Activated CD8-positive, alpha-beta T cell treated with anti-CD3 and anti-CD28 coated beads for 36 hours (primary cell): Measurements from ENCODE around the gene CACNA2D2. TPM values are rescaled to one million over a fixed set of nuclear protein-coding genes. Genes with fewer than 3 reads are reported as not detected.

ENCODE experiments used
- ATAC-seq: fragments of 200-7000 bp; cut with Tn5 transposase; one replicate; pipeline ENCODE4 v1.10.0; 2021; ENCODE audit warnings: mild to moderate bottlenecking, moderate library complexity
- CTCF ChIA-PET: fragments of 350-600 bp; sonication (Branson Sonifier 250); formaldehyde crosslinking; loops from one replicate; lab custom pipeline; 2021; ENCODE audit warnings: antibody characterized with exemption; lab: Charles Lee
- POLR2A ChIA-PET: fragments of 350-600 bp; sonication (Branson Sonifier 250); formaldehyde crosslinking; loops from one replicate; lab custom pipeline; 2021; ENCODE audit warnings: antibody characterized with exemption; lab: Charles Lee
- DNase-seq: peaks from one replicate; pipeline ENCODE4 v3.0.0-alpha.2; 2020
- H3K27ac Mint-ChIP-seq: one replicate; pipeline ENCODE4 v1.8.0; 2021; ENCODE audit warnings: mild to moderate bottlenecking, mixed read lengths
- H3K27me3 Mint-ChIP-seq: one replicate; pipeline ENCODE4 v1.8.0; 2021; ENCODE audit warnings: mixed read lengths
- H3K36me3 Mint-ChIP-seq: one replicate; pipeline ENCODE4 v1.8.0; 2021; ENCODE audit warnings: low read depth, mixed read lengths
- H3K4me1 Mint-ChIP-seq: one replicate; pipeline ENCODE4 v1.8.0; 2021; ENCODE audit warnings: low read depth, mixed read lengths
- H3K4me3 Mint-ChIP-seq: one replicate; pipeline ENCODE4 v1.8.0; 2021; ENCODE audit warnings: mild to moderate bottlenecking, moderate library complexity, mixed read lengths
- H3K9me3 Mint-ChIP-seq: one replicate; pipeline ENCODE4 v1.8.0; 2021; ENCODE audit warnings: mixed read lengths
- CTCF ChIP-seq: fragments of 200-600 bp; IDR thresholded peaks from one replicate; pipeline ENCODE4 v1.8.0; 2022; ENCODE audit warnings: antibody characterized with exemption, mild to moderate bottlenecking
- intact Hi-C: fragments of 100-400 bp; cut with micrococcal nuclease; formaldehyde crosslinking; loops from one replicate; pipeline ENCODE4 v1.10.0; 2022
- total RNA-seq, 2 experiments: library from RNA; stranded (reverse); gene quantifications; one replicate each; pipeline ENCODE4 v1.2.3, GENCODE V29; 2021

CACNA2D2 gene
- total RNA-seq, 2 experiments from 2014 or later = 1.6 to 2.1 TPM

GRCh38 chr3:50464569-50464968 is 38.9 kb downstream of the CACNA2D2 start:
- no peaks in the 10 kb centered on the region for H3K36me3 Mint-ChIP-seq
- POLR2A ChIA-PET = no interaction called here
- no peaks in the 10 kb centered on the region for H3K9me3 Mint-ChIP-seq
- ATAC-seq = no peak
- H3K27ac Mint-ChIP-seq = no peak overlapping the region
- TF ChIP-seq CTCF = no peak
- CTCF ChIA-PET = no interaction called here
- intact Hi-C loops = no loop called here
- no peaks in the 10 kb centered on the region for H3K4me1 Mint-ChIP-seq
- no peak for DNase-seq
- H3K27me3 Mint-ChIP-seq = no peaks in the 10 kb centered on the region
- H3K4me3 Mint-ChIP-seq = no peak overlapping the region

DNA sequence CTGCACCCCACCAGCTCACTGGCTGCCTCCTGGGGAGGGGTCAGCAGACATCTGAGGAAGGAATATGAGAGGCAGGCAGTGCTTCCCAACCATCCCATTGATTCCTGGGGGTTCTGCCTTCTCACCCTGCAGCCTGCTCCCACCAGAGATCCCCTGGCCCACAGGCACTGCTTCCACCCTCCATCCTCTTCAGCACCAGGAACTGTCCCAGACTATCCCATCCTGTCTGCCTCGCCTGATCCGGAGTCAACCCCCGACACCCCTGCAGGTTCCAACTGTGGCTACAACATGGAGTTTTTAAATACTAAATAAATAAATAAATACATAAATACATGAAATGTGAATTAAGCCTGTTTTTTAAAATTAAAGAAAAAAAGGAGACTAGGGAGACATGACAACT is 43.6 kb downstream of the CACNA2D2 start:
- CTCF ChIA-PET = no interaction called here
- DNase-seq (no peak), ATAC-seq (no peak)
- H3K9me3 Mint-ChIP-seq = no peaks in the 10 kb centered on the region
- no peak for TF ChIP-seq CTCF
- no peak overlapping the region for H3K4me3 Mint-ChIP-seq
- H3K4me1 Mint-ChIP-seq = no peaks in the 10 kb centered on the region
- POLR2A ChIA-PET = interaction anchor here (1.4 kb wide), 1 partner anchor 14 kb away, joined by 3 read pairs; no protein-coding TSS in a partner anchor
- H3K36me3 Mint-ChIP-seq = no peaks in the 10 kb centered on the region
- intact Hi-C loops = no loop called here
- H3K27ac Mint-ChIP-seq = no peak overlapping the region
- no peaks in the 10 kb centered on the region for H3K27me3 Mint-ChIP-seq

DNA sequence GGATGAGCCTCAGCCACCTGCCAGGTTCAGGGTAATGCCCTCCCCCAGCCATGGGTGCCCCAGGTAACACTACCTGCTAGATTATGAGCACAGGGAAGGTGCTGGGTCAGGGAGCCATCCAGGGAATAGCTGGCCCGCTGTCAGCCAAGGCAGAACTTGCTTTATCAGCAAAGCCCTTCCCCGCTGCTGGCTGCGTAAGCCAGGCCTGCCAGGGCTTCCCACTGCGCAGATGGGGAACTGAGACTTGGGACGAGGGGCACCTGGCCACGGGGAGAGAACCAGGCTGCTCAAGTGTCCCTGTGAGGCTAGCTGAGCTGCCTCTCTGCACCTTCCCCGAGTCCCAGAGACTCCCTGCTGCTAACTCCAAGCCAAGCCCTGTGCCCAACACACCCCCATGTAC is 45.4 kb downstream of the CACNA2D2 start:
- intact Hi-C loops = no loop called here
- Mint-ChIP-seq H3K36me3 (no peaks in the 10 kb centered on the region), H3K4me3 (no peak overlapping the region), H3K9me3 (no peaks in the 10 kb centered on the region), H3K27ac (no peak overlapping the region), H3K4me1 (no peaks in the 10 kb centered on the region), H3K27me3 (no peaks in the 10 kb centered on the region)
- no peak for ATAC-seq
- CTCF ChIA-PET = no interaction called here
- DNase-seq = no peak
- POLR2A ChIA-PET = no interaction called here
- TF ChIP-seq CTCF = no peak

DNA sequence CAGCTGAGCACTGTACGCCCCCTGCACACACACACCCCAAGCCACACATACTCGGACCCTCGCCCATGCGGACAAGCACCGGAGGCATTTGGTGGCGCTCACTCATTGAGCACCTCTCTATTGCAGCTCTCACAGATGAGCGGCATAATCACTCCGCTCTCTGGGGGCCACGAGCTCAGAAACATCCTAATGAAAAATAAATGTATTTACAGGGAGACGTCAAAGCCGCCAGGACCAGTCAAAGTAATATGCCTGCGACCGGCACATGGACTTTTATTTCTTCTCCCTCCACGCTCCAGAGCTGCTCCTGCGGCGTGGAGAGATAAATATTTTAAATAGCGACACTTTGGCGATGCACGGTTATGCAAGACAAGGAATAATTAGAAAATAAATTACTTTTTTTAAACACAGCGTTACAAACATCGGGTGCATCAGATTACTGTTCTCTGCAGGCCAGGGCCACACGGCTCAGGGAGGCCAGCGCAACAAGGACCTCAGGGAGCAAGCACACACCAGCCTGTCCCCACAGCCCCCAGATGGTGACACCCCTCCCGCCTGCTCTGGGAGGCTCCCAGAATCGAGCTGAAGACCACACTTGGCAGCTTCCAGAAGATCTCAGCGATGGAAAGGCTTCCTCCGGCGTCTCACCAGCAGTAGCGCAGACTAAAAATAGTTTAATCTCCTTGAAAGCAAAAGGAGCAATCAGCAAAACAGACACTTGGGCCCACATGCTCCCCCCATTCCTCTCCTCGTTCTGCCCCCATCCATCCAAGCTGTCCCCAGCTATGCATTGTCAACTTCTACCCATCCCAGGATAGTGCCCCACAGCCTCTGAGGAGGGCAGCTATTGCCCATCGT is 48.0 kb downstream of the CACNA2D2 start:
- Mint-ChIP-seq H3K9me3 (no peaks in the 10 kb centered on the region), H3K27me3 (no peaks in the 10 kb centered on the region), H3K4me3 (no peak overlapping the region), H3K27ac (no peak overlapping the region), H3K36me3 (no peaks in the 10 kb centered on the region), H3K4me1 (peaks cover 7% of the 10 kb centered on the region)
- intact Hi-C loops = no loop called here
- DNase-seq = no peak
- POLR2A ChIA-PET = no interaction called here
- CTCF ChIA-PET = interaction anchor here (1.2 kb wide), 1 partner anchor 93 kb away, joined by 3 read pairs; no protein-coding TSS in a partner anchor
- no peak for ATAC-seq
- TF ChIP-seq CTCF = no peak

DNA sequence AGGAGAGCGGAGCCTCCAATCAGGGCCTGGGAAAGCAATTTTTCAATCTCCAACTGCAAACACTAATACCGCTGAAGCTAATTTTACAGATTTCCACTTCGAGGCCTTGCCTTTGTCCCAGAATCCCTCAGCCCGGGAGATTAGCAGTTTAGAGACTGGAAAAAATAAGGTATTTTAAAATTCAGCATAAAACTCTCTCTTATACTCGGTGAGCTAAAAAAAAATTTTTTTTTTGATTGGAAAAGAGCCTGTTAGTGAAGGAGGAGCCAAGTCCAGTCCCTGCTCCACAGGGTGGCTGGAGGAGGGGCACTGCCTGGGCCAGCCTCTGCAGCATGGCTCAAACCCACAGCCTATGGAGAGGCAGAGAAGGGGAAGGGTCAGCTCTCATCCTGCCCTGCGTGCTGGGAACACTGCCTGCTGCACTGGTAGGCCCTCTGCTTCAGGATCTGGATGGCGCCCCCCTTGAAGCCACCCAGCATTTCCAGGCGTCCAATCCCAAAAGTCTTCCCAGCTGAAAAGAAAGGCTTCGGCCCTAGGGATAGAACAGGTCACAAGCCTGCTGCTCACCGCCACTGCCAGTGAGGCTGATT is 48.9 kb downstream of the CACNA2D2 start:
- TF ChIP-seq CTCF = no peak
- no peaks in the 10 kb centered on the region for H3K9me3 Mint-ChIP-seq
- no peak overlapping the region for H3K4me3 Mint-ChIP-seq
- intact Hi-C loops = no loop called here
- H3K4me1 Mint-ChIP-seq = peaks cover 13% of the 10 kb centered on the region
- ChIA-PET POLR2A (no interaction called here), CTCF (interaction anchor here (0.9 kb wide), 1 partner anchor 88 kb away, joined by 3 read pairs; no protein-coding TSS in a partner anchor)
- ATAC-seq (no peak), DNase-seq (no peak)
- no peaks in the 10 kb centered on the region for H3K27me3 Mint-ChIP-seq
- no peaks in the 10 kb centered on the region for H3K36me3 Mint-ChIP-seq
- no peak overlapping the region for H3K27ac Mint-ChIP-seq
